Measurements from ENCODE around the gene GAS7. TPM values are rescaled to one million over a fixed set of nuclear protein-coding genes. Genes with fewer than 3 reads are reported as not detected.

The GAS7 gene
- 18.3 TPM for polyA plus RNA-seq (2013, experiment 1 of 2)
- 20.5 TPM for polyA plus RNA-seq (2013, experiment 2 of 2)

GRCh38 chr17:10198509-10199249, at the start of gene GAS7:
Gene GAS7 (minus strand): TSS chr17:10198606.
- Histone ChIP-seq H3K9me3 (ENCODE audit: control insufficient read depth, low read length) (peaks cover 20% of the 10 kb centered on the region), H3K36me3 (ENCODE audit: control insufficient read depth, insufficient read depth, low read length) (peaks cover 4% of the 10 kb centered on the region), H3K4me1 (ENCODE audit: control insufficient read depth, insufficient read depth, low read length, poor library complexity, severe bottlenecking) (peaks cover 2% of the 10 kb centered on the region), H3K27ac (ENCODE audit: low read depth, low read length, severe bottlenecking) (no peak within 1 kb of the TSS), H3K4me3 (ENCODE audit: extremely low read depth, insufficient read depth, low read length, poor library complexity, severe bottlenecking) (peak within 1 kb of the TSS; percentile 73)
- WGBS, 2 experiments (ENCODE audit: insufficient coverage in 2 of 2), result 0 to 1% methylated on average over 57 to 63 of the region's 86 CpGs

- H3K36me3 ChIP-seq (ENCODE audit: control insufficient read depth, insufficient read depth, low read length), result no peaks in the 10 kb centered on the region
- H3K4me1 ChIP-seq (ENCODE audit: control insufficient read depth, insufficient read depth, low read length, poor library complexity, severe bottlenecking), result peaks cover 11% of the 10 kb centered on the region
- WGBS, 2 experiments (ENCODE audit: insufficient coverage in 2 of 2), result 82 to 93% methylated on average over 3 to 4 of the region's 4 CpGs
- no peaks in the 10 kb centered on the region for H3K9me3 ChIP-seq (ENCODE audit: control insufficient read depth, low read length)
- H3K4me3 ChIP-seq (ENCODE audit: extremely low read depth, insufficient read depth, low read length, poor library complexity, severe bottlenecking), result no peak overlapping the region
- no peak overlapping the region for H3K27ac ChIP-seq (ENCODE audit: low read depth, low read length, severe bottlenecking)
These were observed 49.4 kb upstream of the GAS7 start for GRCh38 chr17:10247810-10248209.

GRCh38 chr17:10243883-10244844, 45.8 kb upstream of the GAS7 start:
- Histone ChIP-seq H3K36me3 (ENCODE audit: control insufficient read depth, insufficient read depth, low read length) (no peaks in the 10 kb centered on the region), H3K4me3 (ENCODE audit: extremely low read depth, insufficient read depth, low read length, poor library complexity, severe bottlenecking) (no peak overlapping the region), H3K27ac (ENCODE audit: low read depth, low read length, severe bottlenecking) (no peak overlapping the region), H3K9me3 (ENCODE audit: control insufficient read depth, low read length) (no peaks in the 10 kb centered on the region), H3K4me1 (ENCODE audit: control insufficient read depth, insufficient read depth, low read length, poor library complexity, severe bottlenecking) (peaks cover 4% of the 10 kb centered on the region)
- WGBS, 2 experiments (ENCODE audit: insufficient coverage in 2 of 2), result 87 to 90% methylated on average over 10 to 12 of the region's 12 CpGs

- H3K4me1 ChIP-seq (ENCODE audit: control insufficient read depth, insufficient read depth, low read length, poor library complexity, severe bottlenecking), result no peaks in the 10 kb centered on the region
- WGBS, 2 experiments (ENCODE audit: insufficient coverage in 2 of 2), result 80 to 96% methylated on average over 1 to 3 of the region's 4 CpGs
- H3K9me3 ChIP-seq (ENCODE audit: control insufficient read depth, low read length), result no peaks in the 10 kb centered on the region
- no peak overlapping the region for H3K27ac ChIP-seq (ENCODE audit: low read depth, low read length, severe bottlenecking)
- H3K36me3 ChIP-seq (ENCODE audit: control insufficient read depth, insufficient read depth, low read length), result no peaks in the 10 kb centered on the region
- no peak overlapping the region for H3K4me3 ChIP-seq (ENCODE audit: extremely low read depth, insufficient read depth, low read length, poor library complexity, severe bottlenecking)
These were observed 43.4 kb upstream of the GAS7 start for GRCh38 chr17:10241781-10242180.

GRCh38 chr17:10238661-10239060, 40.3 kb upstream of the GAS7 start:
- no peaks in the 10 kb centered on the region for H3K4me1 ChIP-seq (ENCODE audit: control insufficient read depth, insufficient read depth, low read length, poor library complexity, severe bottlenecking)
- no peaks in the 10 kb centered on the region for H3K9me3 ChIP-seq (ENCODE audit: control insufficient read depth, low read length)
- H3K27ac ChIP-seq (ENCODE audit: low read depth, low read length, severe bottlenecking), result no peak overlapping the region
- no peaks in the 10 kb centered on the region for H3K36me3 ChIP-seq (ENCODE audit: control insufficient read depth, insufficient read depth, low read length)
- WGBS, 2 experiments (ENCODE audit: insufficient coverage in 2 of 2), result 79 to 86% methylated on average over 2 of the region's 2 CpGs
- H3K4me3 ChIP-seq (ENCODE audit: extremely low read depth, insufficient read depth, low read length, poor library complexity, severe bottlenecking), result no peak overlapping the region

- no peak overlapping the region for H3K4me3 ChIP-seq (ENCODE audit: extremely low read depth, insufficient read depth, low read length, poor library complexity, severe bottlenecking)
- no peaks in the 10 kb centered on the region for H3K4me1 ChIP-seq (ENCODE audit: control insufficient read depth, insufficient read depth, low read length, poor library complexity, severe bottlenecking)
- H3K9me3 ChIP-seq (ENCODE audit: control insufficient read depth, low read length), result peaks cover 7% of the 10 kb centered on the region
- 85 to 95% methylated on average over 3 to 4 of the region's 5 CpGs for WGBS, 2 experiments (ENCODE audit: insufficient coverage in 2 of 2)
- H3K27ac ChIP-seq (ENCODE audit: low read depth, low read length, severe bottlenecking), result no peak overlapping the region
- no peaks in the 10 kb centered on the region for H3K36me3 ChIP-seq (ENCODE audit: control insufficient read depth, insufficient read depth, low read length)
These were observed 35.6 kb upstream of the GAS7 start for GRCh38 chr17:10234033-10234432.

GRCh38 chr17:10233161-10233560, 34.8 kb upstream of the GAS7 start:
- Histone ChIP-seq H3K9me3 (ENCODE audit: control insufficient read depth, low read length) (peaks cover 7% of the 10 kb centered on the region), H3K4me1 (ENCODE audit: control insufficient read depth, insufficient read depth, low read length, poor library complexity, severe bottlenecking) (no peaks in the 10 kb centered on the region), H3K36me3 (ENCODE audit: control insufficient read depth, insufficient read depth, low read length) (no peaks in the 10 kb centered on the region), H3K27ac (ENCODE audit: low read depth, low read length, severe bottlenecking) (no peak overlapping the region), H3K4me3 (ENCODE audit: extremely low read depth, insufficient read depth, low read length, poor library complexity, severe bottlenecking) (no peak overlapping the region)
- no CpG with 5 or more reads among the region's 2 CpGs for WGBS, 2 experiments (ENCODE audit: insufficient coverage in 2 of 2)

GRCh38 chr17:10229181-10229580, 30.8 kb upstream of the GAS7 start:
- Histone ChIP-seq H3K36me3 (ENCODE audit: control insufficient read depth, insufficient read depth, low read length) (no peaks in the 10 kb centered on the region), H3K4me3 (ENCODE audit: extremely low read depth, insufficient read depth, low read length, poor library complexity, severe bottlenecking) (no peak overlapping the region), H3K9me3 (ENCODE audit: control insufficient read depth, low read length) (peaks cover 7% of the 10 kb centered on the region), H3K4me1 (ENCODE audit: control insufficient read depth, insufficient read depth, low read length, poor library complexity, severe bottlenecking) (peaks cover 6% of the 10 kb centered on the region), H3K27ac (ENCODE audit: low read depth, low read length, severe bottlenecking) (no peak overlapping the region)
- 47 to 64% methylated on average over 2 of the region's 2 CpGs for WGBS, 2 experiments (ENCODE audit: insufficient coverage in 2 of 2)

- Histone ChIP-seq H3K4me1 (ENCODE audit: control insufficient read depth, insufficient read depth, low read length, poor library complexity, severe bottlenecking) (peaks cover 6% of the 10 kb centered on the region), H3K36me3 (ENCODE audit: control insufficient read depth, insufficient read depth, low read length) (no peaks in the 10 kb centered on the region), H3K4me3 (ENCODE audit: extremely low read depth, insufficient read depth, low read length, poor library complexity, severe bottlenecking) (no peak overlapping the region), H3K9me3 (ENCODE audit: control insufficient read depth, low read length) (peaks cover 14% of the 10 kb centered on the region), H3K27ac (ENCODE audit: low read depth, low read length, severe bottlenecking) (no peak overlapping the region)
- 61 to 63% methylated on average over 10 to 12 of the region's 15 CpGs for WGBS, 2 experiments (ENCODE audit: insufficient coverage in 2 of 2)
These were observed 28.7 kb upstream of the GAS7 start for GRCh38 chr17:10226930-10227695.

GRCh38 chr17:10224582-10225195, 26.3 kb upstream of the GAS7 start:
- H3K4me1 ChIP-seq (ENCODE audit: control insufficient read depth, insufficient read depth, low read length, poor library complexity, severe bottlenecking), result peaks cover 6% of the 10 kb centered on the region
- no peak overlapping the region for H3K27ac ChIP-seq (ENCODE audit: low read depth, low read length, severe bottlenecking)
- WGBS, 2 experiments (ENCODE audit: insufficient coverage in 2 of 2), result 86 to 95% methylated on average over 7 to 8 of the region's 8 CpGs
- no peak overlapping the region for H3K4me3 ChIP-seq (ENCODE audit: extremely low read depth, insufficient read depth, low read length, poor library complexity, severe bottlenecking)
- H3K9me3 ChIP-seq (ENCODE audit: control insufficient read depth, low read length), result peaks cover 7% of the 10 kb centered on the region
- no peaks in the 10 kb centered on the region for H3K36me3 ChIP-seq (ENCODE audit: control insufficient read depth, insufficient read depth, low read length)
